Measurements from ENCODE around the gene CALD1. TPM values are rescaled to one million over a fixed set of nuclear protein-coding genes. Genes with fewer than 3 reads are reported as not detected.

CALD1 gene
- total RNA-seq, 2 experiments from 2014 or later: 2.1 to 2.2 TPM

DNA sequence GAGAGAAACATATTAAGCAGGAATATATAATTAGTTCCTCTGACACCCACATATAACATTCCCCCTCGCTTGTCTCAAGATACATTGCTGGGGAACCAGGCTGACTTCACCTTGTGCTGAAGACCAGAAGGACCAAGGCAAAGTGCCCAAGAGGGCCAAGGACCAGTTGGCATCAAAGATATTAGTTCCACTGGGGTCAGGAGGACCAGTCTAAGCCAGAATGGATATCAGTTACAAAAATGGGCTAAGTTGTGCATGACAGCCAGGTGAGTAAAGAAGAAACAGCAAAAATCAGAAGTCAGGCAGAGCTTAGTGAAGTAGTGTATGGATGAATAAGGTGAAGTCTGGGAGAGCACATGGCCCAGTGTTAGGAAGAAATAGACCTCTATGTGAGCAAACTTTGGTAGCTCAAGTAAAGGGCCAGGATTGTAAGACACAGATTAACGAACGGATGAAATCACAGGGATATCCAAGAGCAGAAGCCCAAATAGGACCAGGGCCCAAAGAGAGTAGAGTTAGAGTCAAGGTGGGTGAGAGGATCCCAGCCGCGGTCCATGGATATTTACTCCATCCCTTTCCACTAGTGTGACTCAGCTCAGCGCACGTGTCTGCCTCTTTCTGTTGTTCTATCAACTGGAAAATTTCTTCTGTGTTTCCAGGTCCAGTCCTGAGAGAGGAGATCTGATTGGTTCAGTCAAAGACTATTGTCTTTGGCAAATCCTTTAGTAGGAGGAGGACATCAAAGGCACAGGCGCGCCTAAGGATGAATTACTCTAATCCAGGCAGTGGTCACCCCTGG lies 5.0 kb downstream of the CALD1 start:
- intact Hi-C loops (cut with micrococcal nuclease): no loop called here
- ChIA-PET POLR2A (no interaction called here), CTCF (no interaction called here)
- ATAC-seq (no peak), DNase-seq (no peak)
- Mint-ChIP-seq H3K27ac (no peak overlapping the region), H3K4me1 (ENCODE audit: low read depth) (no peaks in the 10 kb centered on the region), H3K9me3 (no peaks in the 10 kb centered on the region), H3K36me3 (ENCODE audit: low read depth) (no peaks in the 10 kb centered on the region), H3K4me3 (no peak overlapping the region), H3K27me3 (no peaks in the 10 kb centered on the region)
- TF ChIP-seq, protein P1, sequence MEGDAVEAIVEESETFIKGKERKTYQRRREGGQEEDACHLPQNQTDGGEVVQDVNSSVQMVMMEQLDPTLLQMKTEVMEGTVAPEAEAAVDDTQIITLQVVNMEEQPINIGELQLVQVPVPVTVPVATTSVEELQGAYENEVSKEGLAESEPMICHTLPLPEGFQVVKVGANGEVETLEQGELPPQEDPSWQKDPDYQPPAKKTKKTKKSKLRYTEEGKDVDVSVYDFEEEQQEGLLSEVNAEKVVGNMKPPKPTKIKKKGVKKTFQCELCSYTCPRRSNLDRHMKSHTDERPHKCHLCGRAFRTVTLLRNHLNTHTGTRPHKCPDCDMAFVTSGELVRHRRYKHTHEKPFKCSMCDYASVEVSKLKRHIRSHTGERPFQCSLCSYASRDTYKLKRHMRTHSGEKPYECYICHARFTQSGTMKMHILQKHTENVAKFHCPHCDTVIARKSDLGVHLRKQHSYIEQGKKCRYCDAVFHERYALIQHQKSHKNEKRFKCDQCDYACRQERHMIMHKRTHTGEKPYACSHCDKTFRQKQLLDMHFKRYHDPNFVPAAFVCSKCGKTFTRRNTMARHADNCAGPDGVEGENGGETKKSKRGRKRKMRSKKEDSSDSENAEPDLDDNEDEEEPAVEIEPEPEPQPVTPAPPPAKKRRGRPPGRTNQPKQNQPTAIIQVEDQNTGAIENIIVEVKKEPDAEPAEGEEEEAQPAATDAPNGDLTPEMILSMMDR (IDR thresholded peaks at IDR 0.05): no peak

DNA sequence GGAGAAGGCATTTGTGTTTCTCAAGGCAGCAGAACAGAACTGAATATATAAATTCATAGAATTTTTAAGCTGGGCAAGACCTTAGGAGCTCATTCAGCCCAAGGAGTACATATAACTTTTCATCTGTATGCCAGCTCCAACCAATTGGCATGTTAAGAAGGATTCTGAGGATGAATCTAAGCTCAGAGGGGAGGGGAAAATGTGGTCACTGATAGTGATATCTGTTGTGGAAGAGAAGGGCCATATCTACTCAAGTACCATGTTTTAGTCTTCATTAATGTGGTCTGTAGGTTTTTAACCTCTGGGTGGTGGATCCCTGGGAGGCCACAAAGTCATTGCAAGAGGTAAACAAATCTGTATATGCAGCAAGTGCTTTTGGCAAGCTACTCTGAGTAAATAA lies 6.4 kb downstream of the CALD1 start:
- CTCF ChIA-PET: interaction anchor here (0.7 to 1.1 kb wide), 2 partner anchors 56 to 96 kb away, joined by 3 read pairs; no protein-coding TSS in a partner anchor

DNA sequence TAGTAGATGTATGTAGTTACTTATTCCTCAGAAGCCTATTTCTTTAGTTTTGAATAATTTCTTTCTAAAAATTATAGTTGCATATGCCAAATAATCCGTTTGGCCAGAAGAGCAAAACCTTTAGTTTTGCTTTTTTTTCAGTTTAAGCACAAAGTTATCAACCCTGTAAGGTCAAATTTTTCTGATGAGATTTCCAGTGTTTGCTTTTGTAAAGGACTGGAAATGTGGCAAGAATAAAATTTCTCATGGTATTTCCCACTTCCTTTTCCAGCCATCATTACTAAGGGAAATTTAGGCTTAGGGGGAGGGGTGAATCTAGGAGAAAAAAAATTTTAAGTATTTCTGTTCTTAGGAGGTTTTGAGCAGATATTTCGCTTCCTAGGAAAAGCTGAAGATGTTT lies 7.6 kb downstream of the CALD1 start:
- Mint-ChIP-seq H3K9me3 (no peaks in the 10 kb centered on the region), H3K27ac (no peak overlapping the region), H3K4me3 (no peak overlapping the region), H3K4me1 (ENCODE audit: low read depth) (no peaks in the 10 kb centered on the region), H3K27me3 (no peaks in the 10 kb centered on the region), H3K36me3 (ENCODE audit: low read depth) (no peaks in the 10 kb centered on the region)
- no peak for ATAC-seq
- ChIA-PET CTCF (no interaction called here), POLR2A (no interaction called here)
- TF ChIP-seq, protein P1 (IDR thresholded peaks at IDR 0.05): no peak
- DNase-seq: no peak
- intact Hi-C loops (cut with micrococcal nuclease): no loop called here

More for the DNA sequence above, 6.4 kb downstream of the CALD1 start:
- Mint-ChIP-seq H3K27ac (no peak overlapping the region), H3K4me1 (ENCODE audit: low read depth) (no peaks in the 10 kb centered on the region), H3K4me3 (no peak overlapping the region), H3K27me3 (no peaks in the 10 kb centered on the region), H3K36me3 (ENCODE audit: low read depth) (no peaks in the 10 kb centered on the region), H3K9me3 (no peaks in the 10 kb centered on the region)
- ATAC-seq (no peak), DNase-seq (no peak)
- POLR2A ChIA-PET: no interaction called here
- intact Hi-C loops (cut with micrococcal nuclease): no loop called here
- TF ChIP-seq, protein P1 (IDR thresholded peaks at IDR 0.05): no peak

DNA sequence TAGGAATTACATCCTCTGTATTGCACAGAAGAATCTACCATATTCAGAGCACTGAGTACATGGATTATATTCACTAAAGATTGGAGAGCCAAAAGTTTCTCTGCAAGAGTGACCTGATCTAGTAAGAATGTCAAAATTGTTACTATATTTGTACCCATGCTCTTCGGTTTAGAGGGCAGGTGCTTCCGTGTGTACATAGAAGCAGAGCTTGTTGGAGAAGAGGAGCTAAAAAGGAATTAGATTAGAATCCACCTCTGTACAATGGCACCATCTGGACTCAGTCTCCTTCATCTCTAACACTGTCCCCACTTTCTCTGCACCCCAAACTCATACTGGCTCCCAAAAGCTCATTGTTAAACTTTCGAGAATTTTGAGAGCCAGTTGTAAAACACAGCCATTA lies 8.3 kb downstream of the CALD1 start:
- TF ChIP-seq, protein P1 (IDR thresholded peaks at IDR 0.05): no peak
- ATAC-seq (no peak), DNase-seq (no peak)
- Mint-ChIP-seq H3K4me1 (ENCODE audit: low read depth) (no peaks in the 10 kb centered on the region), H3K36me3 (ENCODE audit: low read depth) (no peaks in the 10 kb centered on the region), H3K9me3 (no peaks in the 10 kb centered on the region), H3K27ac (no peak overlapping the region), H3K27me3 (no peaks in the 10 kb centered on the region), H3K4me3 (no peak overlapping the region)
- intact Hi-C loops (cut with micrococcal nuclease): no loop called here
- ChIA-PET CTCF (no interaction called here), POLR2A (no interaction called here)

DNA sequence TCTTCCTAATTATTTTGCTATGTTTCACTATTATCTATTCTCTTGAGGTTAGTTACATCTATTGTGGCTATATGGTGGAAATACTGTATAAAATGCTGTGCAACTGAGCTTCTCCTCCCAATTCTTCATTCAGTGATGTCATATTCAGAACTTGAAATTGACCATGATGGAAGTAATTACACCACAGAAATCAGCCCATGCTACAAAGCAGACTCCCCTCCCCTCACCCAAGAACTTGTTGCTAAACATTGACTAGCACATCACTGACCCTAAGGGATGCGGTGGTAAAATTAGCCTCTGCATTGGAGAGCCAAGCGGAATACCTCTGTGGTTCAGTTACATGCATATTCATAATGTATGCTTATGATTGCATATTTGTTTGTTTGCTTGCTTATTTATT lies 8.8 kb downstream of the CALD1 start:
- Mint-ChIP-seq H3K27ac (no peak overlapping the region), H3K4me1 (ENCODE audit: low read depth) (no peaks in the 10 kb centered on the region), H3K9me3 (no peaks in the 10 kb centered on the region), H3K36me3 (ENCODE audit: low read depth) (no peaks in the 10 kb centered on the region), H3K27me3 (no peaks in the 10 kb centered on the region), H3K4me3 (no peak overlapping the region)
- TF ChIP-seq, protein P1 (IDR thresholded peaks at IDR 0.05): no peak
- no peak for ATAC-seq
- no peak for DNase-seq
- intact Hi-C loops (cut with micrococcal nuclease): no loop called here
- ChIA-PET POLR2A (no interaction called here), CTCF (no interaction called here)
